Stimulated activated CD4-positive, alpha-beta T cell treated with anti-CD3 and anti-CD28 coated beads, Interleukin-2, amount 100 ng/mL, for 24 hours (primary cell): ENCODE results near the gene SGSM1.
A peak's percentile ranks its signal among the peaks of the same experiment; 100 is the strongest.
"Not testable (repeated sequence)": the region's sequence is repeated elsewhere in the genome, so short reads cannot be mapped to it uniquely, and the experiment has no call there.

ENCODE experiments used
- DNase-seq, 2 donors: peaks; one replicate each; pipeline ENCODE4 v3.0.0-alpha.2; 2020

The SGSM1 gene

GRCh38 chr22:24837517-24837916, 31.5 kb downstream of the SGSM1 start:
- not testable (repeated sequence) for DNase-seq

- DNase-seq: no peak
Observed at GRCh38 chr22:24841261-24841660, 35.2 kb downstream of the SGSM1 start.

GRCh38 chr22:24843048-24843447, 37.0 kb downstream of the SGSM1 start:
- no peak for DNase-seq

- DNase-seq: no peak
Observed at GRCh38 chr22:24845041-24845898, 39.3 kb downstream of the SGSM1 start.

GRCh38 chr22:24847490-24847889, 41.5 kb downstream of the SGSM1 start:
- no peak for DNase-seq

GRCh38 chr22:24848559-24849168, 42.7 kb downstream of the SGSM1 start:
- no peak for DNase-seq

- DNase-seq: no peak
Observed at GRCh38 chr22:24855794-24856193, 49.8 kb downstream of the SGSM1 start.

GRCh38 chr22:24857576-24857975, 51.6 kb downstream of the SGSM1 start:
- no peak for DNase-seq

- no peak for DNase-seq
Observed at GRCh38 chr22:24859587-24859986, 53.6 kb downstream of the SGSM1 start.

GRCh38 chr22:24865508-24865907, 59.5 kb downstream of the SGSM1 start:
- no peak for DNase-seq

- DNase-seq: no peak
Observed at GRCh38 chr22:24867323-24868022, 61.5 kb downstream of the SGSM1 start.

GRCh38 chr22:24868979-24869378, 63.0 kb downstream of the SGSM1 start:
- no peak for DNase-seq

- no peak for DNase-seq
Observed at GRCh38 chr22:24871611-24872205, 65.7 kb downstream of the SGSM1 start.

GRCh38 chr22:24873226-24873625, 67.2 kb downstream of the SGSM1 start:
- no peak for DNase-seq

GRCh38 chr22:24875862-24876506, 70.0 kb downstream of the SGSM1 start:
- DNase-seq: peak in 1 of 2 donors; percentile 23

- DNase-seq: no peak
Observed at GRCh38 chr22:24876700-24877099, 70.7 kb downstream of the SGSM1 start.

GRCh38 chr22:24878969-24879368, 73.0 kb downstream of the SGSM1 start:
- no peak for DNase-seq

- DNase-seq: no peak
Observed at GRCh38 chr22:24883432-24883831, 77.4 kb downstream of the SGSM1 start.

- DNase-seq: no peak
Observed at GRCh38 chr22:24887260-24887659, 81.2 kb downstream of the SGSM1 start.

- no peak for DNase-seq
Observed at GRCh38 chr22:24893341-24894070, 87.5 kb downstream of the SGSM1 start.

- DNase-seq: no peak
Observed at GRCh38 chr22:24894220-24894975, 88.4 kb downstream of the SGSM1 start.
